ENCODE results near the gene NUP93.
"Not testable (repeated sequence)": the region's sequence is repeated elsewhere in the genome, so short reads cannot be mapped to it uniquely, and the experiment has no call there.

The NUP93 gene

GRCh38 chr16:56849690-56850680 is 120.1 kb downstream of the NUP93 start:
- DNase-seq (ENCODE audit: low spot score): no peak

GRCh38 chr16:56851671-56852400 is 121.9 kb downstream of the NUP93 start:
- no peak for DNase-seq (ENCODE audit: low spot score)

DNA sequence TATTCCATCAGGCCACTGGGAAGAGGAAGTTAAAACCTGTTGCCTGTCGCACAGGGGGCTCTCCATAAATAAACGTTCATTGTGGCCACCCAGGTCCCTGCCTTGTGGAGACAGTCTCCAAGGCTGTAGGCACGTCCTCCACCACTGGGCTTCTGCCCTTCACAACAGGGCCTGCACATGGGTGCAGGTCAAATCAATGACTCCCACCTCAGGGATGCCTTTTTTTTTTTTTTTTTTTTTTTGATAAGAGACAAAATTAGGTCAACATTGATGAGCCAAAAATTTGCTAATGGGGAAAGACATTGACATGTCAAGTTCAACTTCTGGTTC is 122.4 kb downstream of the NUP93 start:
- DNase-seq (ENCODE audit: low spot score): no peak

DNA sequence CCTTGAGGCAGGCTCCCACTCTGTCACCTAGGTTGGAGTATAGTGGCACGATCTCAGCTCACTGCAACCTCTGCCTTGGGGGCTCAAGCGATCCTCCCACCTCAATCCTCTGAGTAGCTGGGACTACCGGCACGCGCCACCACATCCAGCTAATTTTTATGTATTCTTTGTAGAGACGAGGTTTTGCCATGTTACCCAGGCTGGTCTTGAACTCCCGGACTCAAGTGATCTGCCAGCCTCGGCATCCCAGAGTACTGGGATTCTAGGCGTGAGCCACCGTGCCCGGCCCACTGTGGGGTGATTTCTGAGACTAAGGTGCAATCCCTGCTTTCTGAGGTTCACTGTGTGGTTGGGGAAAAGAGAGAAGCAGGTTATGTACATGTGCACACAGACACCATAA is 123.0 kb downstream of the NUP93 start:
- DNase-seq (ENCODE audit: low spot score): no peak

DNA sequence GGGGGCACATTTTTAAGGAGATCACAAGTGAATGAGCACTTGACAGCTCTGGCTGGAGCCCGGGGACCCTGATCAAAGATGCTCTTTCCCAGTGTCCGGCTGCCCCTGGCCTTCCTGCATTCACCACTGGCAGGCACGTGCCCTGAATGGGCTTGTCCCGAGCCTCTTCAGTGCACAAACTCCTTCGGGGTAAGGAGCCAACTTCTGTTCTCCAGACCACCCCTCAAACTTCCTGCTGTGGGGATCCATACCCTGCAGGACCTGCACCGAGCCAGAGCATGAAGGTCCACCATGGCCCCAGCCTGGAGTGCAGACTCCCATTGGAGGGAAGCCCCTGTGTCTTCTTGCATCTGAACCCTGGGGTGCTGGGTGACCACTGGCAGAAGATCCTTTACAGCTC is 125.3 kb downstream of the NUP93 start:
- no peak for DNase-seq (ENCODE audit: low spot score)

- no peak for DNase-seq (ENCODE audit: low spot score)
These were observed 126.0 kb downstream of the NUP93 start for GRCh38 chr16:56855946-56856345.

DNA sequence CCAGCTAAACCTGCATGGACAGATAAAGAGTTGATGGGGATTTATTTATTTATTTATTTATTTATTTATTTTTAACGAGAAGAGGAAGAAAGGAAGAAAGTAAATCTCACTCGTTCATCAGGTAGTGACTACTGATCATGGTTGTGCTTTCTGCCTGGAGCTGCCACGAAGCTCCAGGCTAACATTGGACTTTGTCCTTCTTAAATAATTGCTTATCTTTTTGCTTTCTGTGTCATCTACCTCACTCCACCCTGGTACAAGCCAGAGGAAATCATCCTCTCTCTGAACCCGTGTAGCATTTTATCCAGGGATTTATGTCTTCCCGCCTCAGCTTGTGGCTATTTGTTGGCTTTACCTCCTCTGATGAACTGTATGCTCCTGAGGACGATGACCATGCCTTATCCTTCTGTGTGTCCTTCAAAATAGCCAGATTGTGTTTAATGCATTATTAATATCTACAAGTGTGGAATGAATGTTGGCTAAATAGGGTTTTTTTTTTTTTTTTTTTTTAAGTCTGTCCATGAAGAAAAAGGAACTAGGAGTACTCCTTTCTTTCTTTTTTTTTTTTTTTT is 127.0 kb downstream of the NUP93 start:
- DNase-seq (ENCODE audit: low spot score): no peak

- no peak for DNase-seq (ENCODE audit: low spot score)
These were observed 128.4 kb downstream of the NUP93 start for GRCh38 chr16:56858374-56858773.

- no peak for DNase-seq (ENCODE audit: low spot score)
These were observed 129.7 kb downstream of the NUP93 start for GRCh38 chr16:56859636-56860035.

DNA sequence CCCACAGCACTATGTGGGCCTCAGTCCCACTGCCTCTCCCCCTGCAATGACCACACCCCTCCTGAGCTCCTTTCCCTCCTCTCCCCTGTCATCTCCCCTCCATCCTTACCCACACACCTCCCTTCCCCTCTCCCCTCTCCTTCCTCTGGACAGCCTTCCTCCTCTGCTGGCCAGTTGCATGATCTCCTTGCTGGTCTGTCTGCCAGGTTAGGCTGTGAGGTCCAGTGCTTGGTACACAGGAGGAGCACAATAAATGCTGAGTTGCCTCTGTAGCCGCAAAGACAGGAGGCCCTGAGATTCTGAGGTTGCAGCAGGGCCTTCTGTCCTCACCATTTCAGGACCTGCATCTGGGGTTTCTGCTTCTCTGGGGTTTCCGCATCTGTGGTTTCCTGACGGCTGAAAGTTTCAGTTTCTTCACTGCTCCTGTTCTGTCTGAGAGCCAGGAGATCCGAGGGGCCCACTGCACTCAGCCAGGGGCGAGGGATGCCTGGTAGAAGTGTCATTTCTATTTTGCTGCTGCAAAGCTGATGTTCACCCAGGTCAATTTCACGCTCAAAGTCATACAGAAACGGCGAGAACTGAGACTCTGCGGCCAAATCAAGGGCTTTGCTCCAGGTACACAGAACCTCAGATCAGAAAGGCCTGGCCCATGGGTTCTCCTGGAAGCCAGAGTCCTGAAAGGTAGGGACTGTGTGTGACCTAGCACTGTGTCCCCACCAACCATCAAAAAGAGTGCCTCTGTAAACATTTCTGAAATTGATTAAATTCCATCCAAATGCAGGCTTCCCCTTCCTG is 130.5 kb downstream of the NUP93 start:
- peak; percentile 55 for DNase-seq (ENCODE audit: low spot score)

DNA sequence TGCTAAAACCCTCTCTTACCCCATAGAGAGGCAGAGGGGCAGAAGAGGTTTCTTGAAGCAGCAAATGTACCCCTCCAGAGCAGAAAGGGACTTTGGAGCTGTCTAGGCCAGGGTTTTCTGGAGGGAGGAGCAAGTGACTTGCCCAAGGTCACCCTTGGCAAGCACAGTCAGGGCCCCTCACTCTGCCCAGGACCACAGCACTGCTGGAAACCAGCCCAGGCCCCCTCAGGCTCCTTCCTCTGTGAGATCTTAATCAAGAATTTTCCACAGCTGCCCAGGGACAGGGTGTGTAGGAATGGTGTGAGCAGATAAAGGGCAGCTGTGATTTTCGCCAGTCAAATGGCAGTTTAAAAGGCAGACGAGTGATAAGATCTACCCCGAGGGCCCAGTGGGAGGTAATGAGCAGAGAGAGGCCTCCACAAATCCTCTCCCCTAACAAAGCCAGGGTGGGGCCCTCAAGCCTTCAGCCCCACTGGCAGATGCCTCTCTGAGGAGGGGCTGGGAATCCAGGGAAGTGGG is 131.2 kb downstream of the NUP93 start:
- no peak for DNase-seq (ENCODE audit: low spot score)

DNA sequence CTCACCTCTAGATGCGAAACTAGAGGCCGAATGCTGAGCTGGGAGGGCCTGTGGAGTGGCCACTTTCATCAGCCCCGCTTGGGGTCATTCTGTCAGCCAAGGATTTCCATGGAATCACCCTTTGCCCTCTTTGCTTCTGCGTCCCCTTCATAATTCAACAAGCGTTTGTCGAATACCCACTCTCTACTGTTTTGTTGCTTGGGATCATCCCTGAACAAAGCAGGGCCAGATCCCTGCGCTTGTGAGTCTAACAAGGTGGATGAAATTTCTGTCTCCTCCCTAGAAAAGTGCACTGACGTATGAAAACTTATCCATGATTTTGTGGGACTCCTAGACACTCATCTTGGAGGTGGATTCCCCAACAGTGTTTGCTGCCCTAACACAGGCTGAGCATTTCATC is 131.8 kb downstream of the NUP93 start:
- no peak for DNase-seq (ENCODE audit: low spot score)

DNA sequence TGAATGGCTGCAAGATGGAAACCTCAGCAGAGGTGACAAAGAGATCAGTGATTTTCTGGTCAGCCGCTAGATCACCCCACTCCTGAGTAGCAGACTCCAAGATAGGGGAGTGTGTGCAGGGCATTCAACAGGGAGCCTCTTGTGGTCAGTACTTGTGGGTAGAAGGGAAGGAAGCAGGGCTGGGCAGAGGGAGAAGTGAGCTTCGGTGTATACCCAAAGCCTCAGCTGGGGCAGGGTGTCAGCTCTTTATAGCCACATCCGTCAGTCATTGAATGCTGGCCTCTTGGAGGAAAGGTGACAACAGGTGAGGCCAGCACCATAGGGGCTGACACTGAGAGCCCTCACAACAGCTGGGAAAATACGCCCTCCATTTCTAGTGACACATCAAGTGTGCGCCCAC is 132.8 kb downstream of the NUP93 start:
- peak; percentile 4 for DNase-seq (ENCODE audit: low spot score)

- no peak for DNase-seq (ENCODE audit: low spot score)
These were observed 135.0 kb downstream of the NUP93 start, which contains the start of gene SLC12A3 for GRCh38 chr16:56864960-56865359. Gene SLC12A3, plus strand, starts transcription at chr16:56865207. Its CDS starts 29 bp downstream, at chr16:56865236.

GRCh38 chr16:56865394-56866062 is 135.6 kb downstream of the NUP93 start:
- DNase-seq (ENCODE audit: low spot score): no peak

- DNase-seq (ENCODE audit: low spot score): peak; percentile 58
These were observed 137.3 kb downstream of the NUP93 start for GRCh38 chr16:56866955-56867830.

DNA sequence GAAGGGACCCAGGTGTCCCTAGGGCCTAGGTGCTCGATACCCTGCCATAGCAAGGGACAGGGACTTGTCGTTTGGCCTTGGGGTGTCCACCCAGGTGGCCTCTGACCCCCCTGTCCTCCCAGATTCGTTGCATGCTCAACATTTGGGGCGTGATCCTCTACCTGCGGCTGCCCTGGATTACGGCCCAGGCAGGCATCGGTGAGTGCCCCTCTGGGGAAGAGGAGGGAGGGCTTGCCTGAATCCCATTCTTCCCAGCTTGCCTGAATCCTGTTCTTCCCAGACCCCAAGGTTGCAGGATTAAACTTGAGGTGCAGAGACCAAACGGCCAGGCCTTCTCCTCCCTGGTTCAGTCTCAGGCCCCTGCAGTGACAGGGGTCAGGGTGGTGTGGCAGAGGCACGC is 138.2 kb downstream of the NUP93 start:
- DNase-seq (ENCODE audit: low spot score): no peak

- not testable (repeated sequence) for DNase-seq (ENCODE audit: low spot score)
These were observed 138.8 kb downstream of the NUP93 start for GRCh38 chr16:56868766-56869165.

DNA sequence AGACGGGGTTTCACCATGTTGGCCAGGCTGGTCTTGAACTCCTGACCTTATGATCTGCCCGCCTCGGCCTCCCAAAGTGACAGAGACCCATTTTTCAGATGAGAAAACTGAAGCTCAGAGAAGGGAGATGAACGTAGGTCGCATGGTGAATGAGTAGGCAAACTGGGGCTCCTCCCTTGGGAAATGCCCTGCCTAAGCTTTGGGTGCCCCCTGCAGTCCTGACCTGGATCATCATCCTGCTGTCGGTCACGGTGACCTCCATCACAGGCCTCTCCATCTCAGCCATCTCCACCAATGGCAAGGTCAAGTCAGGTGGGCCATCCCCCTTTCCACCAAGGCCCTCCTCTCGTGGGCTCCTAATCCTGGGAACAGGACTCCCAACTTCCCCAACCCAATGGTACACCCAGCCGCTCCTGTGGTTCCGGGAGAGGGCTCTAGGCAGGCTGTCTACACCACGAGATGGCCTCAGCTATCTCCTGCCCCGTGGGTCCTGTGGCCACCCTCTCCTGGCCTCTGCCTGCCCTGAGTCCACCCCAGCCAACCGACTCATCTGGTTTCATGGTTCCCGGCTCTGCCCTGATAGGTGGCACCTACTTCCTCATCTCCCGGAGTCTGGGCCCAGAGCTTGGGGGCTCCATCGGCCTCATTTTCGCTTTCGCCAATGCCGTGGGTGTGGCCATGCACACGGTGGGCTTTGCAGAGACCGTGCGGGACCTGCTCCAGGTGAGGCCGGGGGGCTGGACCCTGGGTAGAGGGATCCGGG is 139.8 kb downstream of the NUP93 start:
- DNase-seq (ENCODE audit: low spot score): peak; percentile 30
